ENCODE results near the gene AVP. TPM values are rescaled to one million over a fixed set of nuclear protein-coding genes. Genes with fewer than 3 reads are reported as not detected.
A peak's percentile ranks its signal among the peaks of the same experiment; 100 is the strongest.

The AVP gene
- total RNA-seq, 1 donor from 2014 or later, result not detected

DNA sequence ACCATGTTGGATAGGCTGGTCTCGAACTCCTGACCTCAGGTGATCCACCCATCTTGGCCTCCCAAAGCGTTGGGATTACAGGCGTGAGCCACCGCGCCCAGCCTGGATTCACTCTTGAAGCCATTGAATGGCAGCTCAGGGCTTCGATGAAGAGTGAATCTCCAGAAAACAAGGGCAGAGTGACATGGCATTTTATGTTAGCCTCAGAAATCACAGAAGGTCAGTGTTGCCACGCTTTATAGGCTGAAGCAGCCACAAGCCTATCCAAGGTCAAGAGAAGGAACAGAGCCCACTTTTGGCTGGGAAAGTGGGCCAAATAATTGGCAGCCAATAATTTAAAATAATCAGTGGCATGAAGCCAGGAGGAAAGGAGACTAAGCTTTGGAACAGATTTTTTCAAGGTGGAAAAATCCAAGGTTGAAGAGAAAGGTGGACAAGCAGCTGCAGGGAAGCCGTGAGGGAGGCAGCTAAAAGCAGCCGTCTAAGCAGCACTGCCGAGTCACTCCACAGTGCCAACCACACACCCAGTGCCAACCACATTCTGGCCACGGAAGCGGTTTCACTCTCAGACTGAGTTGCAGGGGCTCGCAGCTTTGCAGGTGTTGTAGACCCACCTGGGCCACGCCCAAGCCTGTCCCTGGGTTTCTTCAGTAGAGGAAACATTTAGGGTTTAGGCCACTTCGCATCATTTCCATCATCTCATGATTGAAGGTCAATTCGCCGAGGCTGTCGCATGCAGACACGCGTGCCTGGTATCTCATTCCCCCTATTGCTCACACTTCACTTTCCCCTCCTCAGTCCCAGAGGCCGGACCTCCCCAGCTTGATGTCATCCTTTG is 17.4 kb upstream of the AVP start:
- DNase-seq (ENCODE audit: low read depth), result no peak
- no peak overlapping the region for H3K4me3 ChIP-seq (ENCODE audit: low read depth, low read length)
- TF ChIP-seq, protein P1, sequence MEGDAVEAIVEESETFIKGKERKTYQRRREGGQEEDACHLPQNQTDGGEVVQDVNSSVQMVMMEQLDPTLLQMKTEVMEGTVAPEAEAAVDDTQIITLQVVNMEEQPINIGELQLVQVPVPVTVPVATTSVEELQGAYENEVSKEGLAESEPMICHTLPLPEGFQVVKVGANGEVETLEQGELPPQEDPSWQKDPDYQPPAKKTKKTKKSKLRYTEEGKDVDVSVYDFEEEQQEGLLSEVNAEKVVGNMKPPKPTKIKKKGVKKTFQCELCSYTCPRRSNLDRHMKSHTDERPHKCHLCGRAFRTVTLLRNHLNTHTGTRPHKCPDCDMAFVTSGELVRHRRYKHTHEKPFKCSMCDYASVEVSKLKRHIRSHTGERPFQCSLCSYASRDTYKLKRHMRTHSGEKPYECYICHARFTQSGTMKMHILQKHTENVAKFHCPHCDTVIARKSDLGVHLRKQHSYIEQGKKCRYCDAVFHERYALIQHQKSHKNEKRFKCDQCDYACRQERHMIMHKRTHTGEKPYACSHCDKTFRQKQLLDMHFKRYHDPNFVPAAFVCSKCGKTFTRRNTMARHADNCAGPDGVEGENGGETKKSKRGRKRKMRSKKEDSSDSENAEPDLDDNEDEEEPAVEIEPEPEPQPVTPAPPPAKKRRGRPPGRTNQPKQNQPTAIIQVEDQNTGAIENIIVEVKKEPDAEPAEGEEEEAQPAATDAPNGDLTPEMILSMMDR (conservative IDR thresholded peaks at IDR 0.05; ENCODE audit: low read depth, low read length), result no peak

DNA sequence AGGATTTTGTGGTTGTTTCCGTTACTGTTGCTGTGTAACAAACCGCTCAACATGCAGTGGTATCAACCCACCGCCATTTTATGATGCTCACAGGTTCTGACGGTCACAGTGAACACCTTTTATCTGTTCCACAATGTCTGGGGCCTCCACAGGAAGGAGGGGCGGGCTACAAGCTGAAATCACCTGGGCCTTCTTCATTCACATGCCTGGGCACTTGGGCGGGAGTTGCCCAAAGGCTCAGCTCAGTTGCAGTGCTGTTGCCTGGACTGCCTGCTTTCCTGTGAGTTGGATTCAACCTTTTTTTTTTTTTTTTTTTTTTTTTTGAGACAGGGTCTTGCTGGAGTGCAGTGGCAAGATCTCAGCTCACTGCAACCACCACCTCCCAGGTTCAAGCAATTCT is 16.7 kb upstream of the AVP start:
- DNase-seq (ENCODE audit: low read depth), result no peak
- TF ChIP-seq, protein P1 (conservative IDR thresholded peaks at IDR 0.05; ENCODE audit: low read depth, low read length), result no peak
- H3K4me3 ChIP-seq (ENCODE audit: low read depth, low read length), result no peak overlapping the region

DNA sequence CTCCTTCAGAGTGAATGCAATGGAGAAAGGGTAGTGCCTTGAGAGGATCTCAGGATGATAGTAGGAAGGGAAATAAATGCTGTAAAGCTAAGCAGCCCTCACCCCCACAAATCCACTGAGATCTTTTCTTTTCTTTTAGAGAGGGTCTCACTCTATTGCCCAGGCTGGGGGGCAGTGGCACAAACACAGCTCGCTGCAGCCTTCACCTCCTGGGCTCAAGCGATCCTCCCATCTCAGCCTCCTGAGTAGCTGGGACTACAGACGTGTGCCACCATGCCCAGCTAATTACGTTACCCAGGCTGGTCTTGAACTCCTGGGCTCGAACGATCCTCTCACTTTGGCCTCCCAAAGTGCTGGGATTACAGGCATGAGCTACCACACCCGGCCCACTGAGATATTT is 16.0 kb upstream of the AVP start:
- TF ChIP-seq, protein P1 (conservative IDR thresholded peaks at IDR 0.05; ENCODE audit: low read depth, low read length), result no peak
- no peak overlapping the region for H3K4me3 ChIP-seq (ENCODE audit: low read depth, low read length)
- no peak for DNase-seq (ENCODE audit: low read depth)

DNA sequence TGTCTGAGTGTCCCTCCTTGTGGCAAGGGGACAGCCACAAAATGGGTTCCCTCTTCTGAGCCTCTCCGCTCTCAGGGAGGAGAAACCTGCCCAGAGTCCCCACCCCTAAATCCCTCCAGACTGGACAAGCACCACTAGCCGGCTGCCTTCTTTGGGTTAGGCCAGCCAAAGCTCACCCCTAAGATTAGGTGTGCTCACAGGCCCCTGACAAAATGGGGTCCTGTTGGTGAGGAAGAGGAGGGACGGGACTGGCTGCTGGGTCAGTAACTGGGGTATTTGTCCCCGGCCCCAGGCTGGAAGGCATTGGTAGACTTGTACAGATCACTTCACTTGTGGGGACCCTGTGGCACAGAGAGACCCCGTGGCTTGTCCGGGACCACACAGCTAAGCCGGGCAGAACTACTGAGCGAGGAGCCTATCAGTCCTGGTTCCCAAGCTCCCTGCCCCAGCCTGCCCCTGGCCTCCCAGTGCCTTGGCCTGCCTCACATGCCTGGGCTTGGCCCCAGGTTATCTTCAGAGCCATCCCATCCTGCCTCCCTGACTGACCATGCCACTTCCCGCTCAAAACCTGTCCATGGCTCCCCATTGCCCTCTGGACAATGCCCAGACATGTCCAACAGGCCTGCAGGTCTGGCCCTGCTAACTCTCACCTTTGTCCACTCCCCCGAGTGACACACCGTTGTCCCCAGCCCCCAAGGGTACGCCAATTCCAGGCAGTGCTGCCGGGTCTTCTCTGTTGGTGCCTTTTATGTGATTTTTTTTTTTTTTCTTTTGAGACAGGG is 10.5 kb upstream of the AVP start:
- no peak overlapping the region for H3K4me3 ChIP-seq (ENCODE audit: low read depth, low read length)
- TF ChIP-seq, protein P1 (conservative IDR thresholded peaks at IDR 0.05; ENCODE audit: low read depth, low read length), result no peak
- no peak for DNase-seq (ENCODE audit: low read depth)

DNA sequence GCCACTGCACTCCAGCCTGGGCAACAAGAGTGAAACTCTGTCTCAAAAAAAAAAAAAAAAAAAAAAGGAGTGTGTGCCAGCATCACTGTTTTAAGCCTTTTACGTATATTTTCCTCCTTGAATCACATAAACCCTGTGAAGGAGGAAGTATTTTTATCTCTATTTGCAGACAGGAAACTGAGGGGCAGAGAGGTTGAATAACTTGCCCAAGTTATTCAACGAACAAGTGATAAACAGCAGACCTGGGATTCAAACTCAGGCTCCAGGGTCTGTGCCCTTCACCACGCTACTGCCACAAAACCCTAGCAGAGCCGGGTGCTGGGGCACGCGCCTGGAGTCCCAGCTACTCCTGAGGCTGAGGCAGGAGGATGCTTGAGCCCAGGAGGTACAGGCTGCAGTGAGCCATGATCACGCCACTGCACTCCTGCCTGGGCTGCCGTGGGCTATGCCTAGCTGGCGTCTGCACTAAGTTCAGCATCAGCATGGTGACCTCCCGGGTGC is 9.4 kb upstream of the AVP start:
- no peak for DNase-seq (ENCODE audit: low read depth)
- H3K4me3 ChIP-seq (ENCODE audit: low read depth, low read length), result no peak overlapping the region

DNA sequence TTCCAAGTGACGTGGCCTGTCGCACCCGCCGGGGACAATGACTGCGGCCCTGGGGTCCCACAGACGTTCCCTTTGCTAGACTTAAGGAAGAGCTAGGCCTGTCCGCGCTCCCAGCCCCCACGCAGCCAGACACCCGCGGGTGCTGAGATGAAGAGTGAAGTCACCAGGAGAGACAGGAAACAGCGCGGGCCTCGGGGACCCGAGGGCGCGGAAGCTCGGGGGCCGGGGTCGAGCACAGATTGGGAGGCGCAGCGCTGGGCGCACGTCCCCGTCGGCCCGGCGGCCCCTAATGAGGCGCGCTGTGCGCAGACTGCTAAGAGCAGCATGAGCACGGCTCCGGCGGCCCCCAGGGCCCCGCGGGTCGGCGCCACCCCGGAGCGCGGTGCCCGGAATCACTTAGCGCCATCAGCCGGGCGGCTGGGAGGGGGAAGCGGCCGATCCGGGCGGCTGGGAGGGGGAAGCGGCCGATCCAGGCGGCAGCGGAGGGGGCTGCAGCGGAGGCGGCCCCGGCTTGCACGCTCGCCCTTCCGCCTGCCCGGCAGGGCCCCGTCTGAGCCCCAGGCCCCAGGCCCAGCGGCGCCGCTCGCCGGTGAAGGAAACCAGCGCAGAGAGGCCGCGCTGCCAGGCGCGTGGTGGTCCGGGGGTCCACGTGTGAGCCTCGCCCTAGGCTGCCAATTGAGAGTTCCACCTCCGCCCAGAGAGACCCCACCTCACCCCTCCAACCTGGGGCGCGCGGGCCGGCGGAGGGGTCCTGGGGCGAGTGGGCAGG is 8.3 kb upstream of the AVP start:
- TF ChIP-seq, protein P1 (conservative IDR thresholded peaks at IDR 0.05; ENCODE audit: low read depth, low read length), result no peak
- no peak for DNase-seq (ENCODE audit: low read depth)
- H3K4me3 ChIP-seq (ENCODE audit: low read depth, low read length), result peak overlapping the region; percentile 43

More for the DNA sequence above, 9.4 kb upstream of the AVP start:
- TF ChIP-seq, protein P1 (conservative IDR thresholded peaks at IDR 0.05; ENCODE audit: low read depth, low read length), result no peak
